HEK293T (cell line): ENCODE results near the gene C6orf58.

ENCODE experiments used
- CTCF ChIA-PET: fragments of 350-600 bp; formaldehyde crosslinking; extraction: SDS; loops from one replicate; lab custom pipeline; 2021; ENCODE audit warnings: antibody characterized with exemption, inconsistent platforms; lab: Yijun Ruan, JAX
- POLR2A ChIA-PET: fragments of 350-600 bp; formaldehyde crosslinking; extraction: SDS; loops from one replicate; lab custom pipeline; 2020; ENCODE audit warnings: antibody characterized with exemption, inconsistent platforms; lab: Yijun Ruan, JAX
- DNase-seq: peaks from one replicate; pipeline ENCODE4 v3.0.0; 2012; ENCODE audit warnings: mixed read lengths; ENCODE audit errors: extremely low spot score
- ARNT ChIP-seq: fragments of 450-650 bp; IDR thresholded peaks from 2 replicates; pipeline ENCODE4 v1.6.1; 2017; ENCODE audit warnings: mild to moderate bottlenecking
- BHLHE40 ChIP-seq: fragments of 450-650 bp; IDR thresholded peaks from 2 replicates; pipeline ENCODE4 v1.6.1; 2016; ENCODE audit warnings: mild to moderate bottlenecking, moderate library complexity, borderline replicate concordance
- CTBP1 ChIP-seq: fragments of 450-650 bp; IDR thresholded peaks from 2 replicates; pipeline ENCODE4 v1.6.1; 2016; ENCODE audit warnings: borderline replicate concordance
- ELF4 ChIP-seq: fragments of 450-650 bp; IDR thresholded peaks from 2 replicates; pipeline ENCODE4 v1.6.1; 2017; ENCODE audit warnings: antibody characterized with exemption
- FOXA1 ChIP-seq: fragments of 450-650 bp; IDR thresholded peaks from 2 replicates; pipeline ENCODE4 v1.6.1; 2016; ENCODE audit warnings: mild to moderate bottlenecking
- FOXK2 ChIP-seq: fragments of 450-650 bp; IDR thresholded peaks from 2 replicates; pipeline ENCODE4 v1.6.1; 2016; ENCODE audit warnings: mild to moderate bottlenecking
- FOXM1 ChIP-seq: fragments of 450-650 bp; IDR thresholded peaks from 2 replicates; pipeline ENCODE4 v1.6.1; 2017; ENCODE audit warnings: mild to moderate bottlenecking, borderline replicate concordance
- HDGF ChIP-seq: fragments of 450-650 bp; IDR thresholded peaks from 2 replicates; pipeline ENCODE4 v1.6.1; 2017; ENCODE audit warnings: antibody characterized with exemption, borderline replicate concordance
- L3MBTL2 ChIP-seq: fragments of 450-650 bp; conservative IDR thresholded peaks from 2 replicates; pipeline ENCODE4 v1.6.1; 2016; ENCODE audit warnings: mild to moderate bottlenecking
- LEF1 ChIP-seq: fragments of 450-650 bp; IDR thresholded peaks from 2 replicates; pipeline ENCODE4 v1.6.1; 2017; ENCODE audit warnings: mild to moderate bottlenecking, borderline replicate concordance
- NFRKB ChIP-seq: fragments of 450-650 bp; IDR thresholded peaks from 2 replicates; pipeline ENCODE4 v1.6.1; 2016; ENCODE audit warnings: mild to moderate bottlenecking, moderate library complexity
- PKNOX1 ChIP-seq: fragments of 450-650 bp; IDR thresholded peaks from 2 replicates; pipeline ENCODE4 v1.6.1; 2016
- SP1 ChIP-seq: fragments of 450-650 bp; IDR thresholded peaks from 2 replicates; pipeline ENCODE4 v1.6.1; 2017
- SUZ12 ChIP-seq: fragments of 450-650 bp; IDR thresholded peaks from 2 replicates; pipeline ENCODE4 v1.6.1; 2016; ENCODE audit warnings: mild to moderate bottlenecking
- TARDBP ChIP-seq: fragments of 450-650 bp; IDR thresholded peaks from 2 replicates; pipeline ENCODE4 v1.6.1; 2016
- ZNF384 ChIP-seq: fragments of 450-650 bp; IDR thresholded peaks from 2 replicates; pipeline ENCODE4 v1.6.1; 2016

Gene C6orf58

GRCh38 chr6:127576874-127577273, at the start of gene C6orf58:
TSS of gene C6orf58 (plus strand) at chr6:127577174. CDS start at chr6:127577186, 12 bp downstream.
- ChIA-PET POLR2A (no interaction called here), CTCF (no interaction called here)
- TF ChIP-seq ZNF384 (no peak), BHLHE40 (no peak), FOXK2 (no peak), HDGF (no peak), LEF1 (no peak), FOXM1 (no peak), ARNT (no peak), TARDBP (no peak), FOXA1 (no peak), SUZ12 (no peak), SP1 (no peak), NFRKB (no peak), L3MBTL2 (no peak), CTBP1 (no peak), PKNOX1 (no peak), ELF4 (no peak)
- DNase-seq = no peak

GRCh38 chr6:127533011-127533410, 44.0 kb upstream of the C6orf58 start:
- ChIA-PET POLR2A (no interaction called here), CTCF (interaction anchor here (1.1 kb wide), 1 partner anchor 16 kb away, joined by 7 read pairs; no protein-coding TSS in a partner anchor)
- no peak for TF ChIP-seq ELF4
- no peak for TF ChIP-seq ZNF384
- TF ChIP-seq L3MBTL2 = no peak
- no peak for TF ChIP-seq FOXM1
- no peak for TF ChIP-seq TARDBP
- no peak for TF ChIP-seq NFRKB
- no peak for DNase-seq

GRCh38 chr6:127533736-127534135, 43.2 kb upstream of the C6orf58 start:
- POLR2A ChIA-PET = interaction anchor here (1.2 kb wide), 1 partner anchor 18 kb away, joined by 3 read pairs; no protein-coding TSS in a partner anchor
- TF ChIP-seq FOXK2 (no peak), FOXM1 (no peak), HDGF (no peak), ELF4 (no peak)
- DNase-seq = no peak
- CTCF ChIA-PET = interaction anchor here (1.2 kb wide), 1 partner anchor 17 kb away, joined by 5 read pairs; no protein-coding TSS in a partner anchor

- TF ChIP-seq SP1 = no peak
- TF ChIP-seq FOXM1 = no peak
- no peak for TF ChIP-seq ELF4
- TF ChIP-seq BHLHE40 = no peak
- no peak for TF ChIP-seq LEF1
- no peak for TF ChIP-seq HDGF
- TF ChIP-seq SUZ12 = no peak
- no peak for TF ChIP-seq CTBP1
- TF ChIP-seq ZNF384 = no peak
- no peak for TF ChIP-seq NFRKB
- TF ChIP-seq TARDBP = no peak
- ChIA-PET POLR2A (interaction anchor here (1.0 kb wide), 1 partner anchor 22 kb away, joined by 3 read pairs; no protein-coding TSS in a partner anchor), CTCF (interaction anchor here (0.7 to 3.6 kb wide), 9 partner anchors 9 to 197 kb away, joined by 3 to 19 read pairs (median 6); partner anchors contain the start of gene KIAA0408)
- DNase-seq = no peak
Observed at GRCh38 chr6:127538750-127539264, 38.2 kb upstream of the C6orf58 start.

GRCh38 chr6:127539272-127539671, 37.7 kb upstream of the C6orf58 start:
- ChIA-PET POLR2A (interaction anchor here (1.0 kb wide), 1 partner anchor 23 kb away, joined by 3 read pairs; no protein-coding TSS in a partner anchor), CTCF (interaction anchor here (0.7 to 3.6 kb wide), 8 partner anchors 9 to 197 kb away, joined by 3 to 19 read pairs (median 6); partner anchors contain the start of gene KIAA0408)
- TF ChIP-seq HDGF (no peak), FOXA1 (no peak), TARDBP (no peak), ZNF384 (no peak), ELF4 (no peak), PKNOX1 (no peak), BHLHE40 (no peak), NFRKB (no peak), L3MBTL2 (no peak), SP1 (no peak), LEF1 (no peak), SUZ12 (no peak), FOXM1 (no peak), FOXK2 (no peak), CTBP1 (no peak), ARNT (no peak)
- DNase-seq = no peak

- TF ChIP-seq LEF1 (no peak), SP1 (no peak), L3MBTL2 (no peak), SUZ12 (no peak), NFRKB (no peak), ZNF384 (no peak), ARNT (no peak)
- CTCF ChIA-PET = interaction anchor here (1.0 kb wide), 1 partner anchor 31 kb away, joined by 3 read pairs; no protein-coding TSS in a partner anchor
- POLR2A ChIA-PET = no interaction called here
- peak; percentile 30 for DNase-seq
Observed at GRCh38 chr6:127547215-127547614, 29.8 kb upstream of the C6orf58 start.
